ENCODE data around the gene C1orf87.

The C1orf87 gene

GRCh38 chr1:59990470-59990869, 83.1 kb downstream of the C1orf87 start:
- TF ChIP-seq CTCF (IDR thresholded peaks at IDR 0.05; ENCODE audit: insufficient read depth, low read depth, low read length, missing control alignments) = no peak
- no peak for DNase-seq (ENCODE audit: low read depth)
- H3K4me3 ChIP-seq (ENCODE audit: low read depth, low read length) = no peak overlapping the region

DNA sequence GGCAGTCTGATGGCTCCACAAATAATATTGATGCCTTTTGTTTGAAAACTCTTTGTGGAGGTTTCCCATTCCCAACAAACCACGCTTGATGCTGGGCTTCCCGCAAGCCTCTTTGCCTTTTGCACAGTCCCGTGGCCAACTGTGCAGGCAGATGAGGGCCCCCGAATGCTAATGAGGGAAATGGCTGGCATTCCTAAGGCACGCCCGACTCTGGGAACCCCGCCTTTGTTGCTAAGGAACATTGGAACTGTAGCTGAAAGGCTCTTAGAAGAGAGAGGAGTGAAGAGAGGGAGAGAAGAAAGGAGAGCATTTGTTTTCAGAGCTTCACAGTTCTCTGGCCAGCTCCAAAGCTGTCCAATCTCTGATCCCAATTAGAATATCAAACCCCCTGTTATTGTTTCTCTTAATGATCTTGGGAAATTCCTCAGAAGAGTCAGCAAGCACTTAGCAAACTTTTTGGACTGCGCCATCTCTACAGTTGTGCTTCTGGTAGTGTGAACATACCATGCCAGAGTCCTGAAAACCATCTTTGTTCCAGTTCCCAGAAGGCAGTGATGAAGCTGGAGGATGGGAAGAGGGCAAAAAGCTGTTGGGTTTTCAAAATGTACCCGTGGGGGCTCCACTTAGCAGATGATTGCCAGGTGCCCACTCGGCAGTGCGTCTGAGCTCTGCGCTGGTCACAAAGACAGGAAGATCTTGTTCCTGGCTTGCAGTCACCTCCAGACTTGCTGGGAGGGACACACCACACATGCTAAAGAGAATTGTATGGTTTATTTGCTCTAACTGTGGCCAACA, 86.9 kb downstream of the C1orf87 start:
- H3K4me3 ChIP-seq (ENCODE audit: low read depth, low read length) = no peak overlapping the region
- DNase-seq (ENCODE audit: low read depth) = no peak
- no peak for TF ChIP-seq CTCF (IDR thresholded peaks at IDR 0.05; ENCODE audit: insufficient read depth, low read depth, low read length, missing control alignments)

GRCh38 chr1:59985911-59986515, 87.6 kb downstream of the C1orf87 start:
- no peak for TF ChIP-seq CTCF (IDR thresholded peaks at IDR 0.05; ENCODE audit: insufficient read depth, low read depth, low read length, missing control alignments)
- H3K4me3 ChIP-seq (ENCODE audit: low read depth, low read length) = no peak overlapping the region
- DNase-seq (ENCODE audit: low read depth) = no peak

DNA sequence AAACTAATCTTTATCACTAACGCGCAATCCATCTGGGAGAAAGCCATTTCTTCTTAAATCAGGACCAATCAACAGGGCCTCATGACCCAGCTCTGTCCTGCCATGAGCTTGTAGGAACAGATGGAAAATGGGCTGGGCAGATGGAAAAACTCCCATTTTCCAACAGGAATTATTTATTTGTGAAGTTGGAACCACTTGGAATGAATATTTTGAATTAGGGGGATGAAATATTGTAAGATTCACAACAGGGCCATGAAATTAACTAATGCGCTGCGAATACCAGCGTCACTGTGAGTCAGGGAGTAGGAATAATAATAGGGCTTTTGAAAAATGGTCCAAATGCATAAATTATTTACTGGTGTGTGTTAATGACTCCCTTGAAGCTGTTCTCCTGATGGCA, 93.9 kb downstream of the C1orf87 start:
- no peak overlapping the region for H3K4me3 ChIP-seq (ENCODE audit: low read depth, low read length)
- no peak for TF ChIP-seq CTCF (IDR thresholded peaks at IDR 0.05; ENCODE audit: insufficient read depth, low read depth, low read length, missing control alignments)
- no peak for DNase-seq (ENCODE audit: low read depth)

DNA sequence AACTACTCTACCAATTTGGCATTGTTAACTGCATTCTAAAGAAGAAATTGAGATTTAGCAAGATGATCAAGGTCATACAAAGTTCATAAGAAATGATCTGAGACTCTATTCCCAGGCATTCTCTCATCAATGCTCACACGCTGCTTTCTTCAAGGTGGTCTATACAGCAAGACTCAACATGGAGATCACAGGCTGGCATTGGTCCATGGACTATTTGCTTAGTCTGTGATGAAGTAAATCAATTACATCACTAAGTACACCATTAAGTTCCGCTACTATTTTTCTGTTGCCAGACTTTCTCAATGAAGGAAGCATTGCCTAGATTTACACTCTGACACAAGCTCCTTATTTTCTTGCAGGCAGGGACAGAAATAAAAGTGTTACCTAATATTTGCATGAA, 95.1 kb downstream of the C1orf87 start:
- TF ChIP-seq CTCF (IDR thresholded peaks at IDR 0.05; ENCODE audit: insufficient read depth, low read depth, low read length, missing control alignments) = no peak
- H3K4me3 ChIP-seq (ENCODE audit: low read depth, low read length) = no peak overlapping the region
- DNase-seq (ENCODE audit: low read depth) = no peak

DNA sequence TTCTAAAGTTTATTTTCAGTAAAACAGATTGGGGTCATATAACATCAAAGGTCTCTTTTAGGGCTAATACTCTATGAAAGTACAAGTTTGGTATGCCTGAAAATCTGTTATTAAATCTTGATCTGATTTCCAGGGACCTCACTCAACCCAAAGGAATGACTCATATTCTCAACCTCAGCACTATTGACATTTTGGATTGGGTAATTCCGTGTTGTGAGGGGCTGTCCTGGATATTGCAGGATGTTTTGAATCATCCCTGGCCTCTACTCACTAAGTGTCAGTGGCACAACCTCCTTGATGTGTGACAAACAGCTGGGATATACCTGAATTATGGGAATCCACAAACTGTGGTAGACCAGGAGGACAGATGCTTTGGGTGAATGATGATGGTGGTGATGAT, 95.5 kb downstream of the C1orf87 start:
- DNase-seq (ENCODE audit: low read depth) = no peak
- no peak overlapping the region for H3K4me3 ChIP-seq (ENCODE audit: low read depth, low read length)
- no peak for TF ChIP-seq CTCF (IDR thresholded peaks at IDR 0.05; ENCODE audit: insufficient read depth, low read depth, low read length, missing control alignments)

DNA sequence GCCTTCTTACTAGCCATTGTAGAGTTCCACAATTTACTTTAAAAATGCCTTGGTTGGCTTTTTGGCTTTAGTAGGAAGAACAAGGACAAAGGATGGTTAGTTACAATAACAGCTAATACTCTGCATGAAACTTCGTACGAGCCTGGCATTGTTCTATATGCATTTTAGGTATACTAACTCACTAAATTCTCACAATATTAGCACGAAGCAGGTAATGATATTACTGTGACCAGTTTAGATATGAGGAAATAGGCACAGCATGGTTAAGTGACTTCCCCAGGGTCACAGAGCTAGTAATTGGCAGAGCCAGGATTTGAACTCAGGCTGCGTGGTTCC, 96.5 kb downstream of the C1orf87 start:
- no peak for DNase-seq (ENCODE audit: low read depth)
- H3K4me3 ChIP-seq (ENCODE audit: low read depth, low read length) = no peak overlapping the region
- no peak for TF ChIP-seq CTCF (IDR thresholded peaks at IDR 0.05; ENCODE audit: insufficient read depth, low read depth, low read length, missing control alignments)
